T47D (cell line): ENCODE data around the gene CASP9.
"Not testable (repeated sequence)": the region's sequence is repeated elsewhere in the genome, so short reads cannot be mapped to it uniquely, and the experiment has no call there.

Experiments
- DNase-seq, 2 experiments: peaks; one replicate each; pipeline versions ENCODE4 v3.0.0 to v3.0.0-alpha.2; 2011 to 2012; ENCODE audit warnings: low read depth in 1 of 2, low spot score in 1 of 2
- JUND ChIP-seq: IDR thresholded peaks from 2 replicates; pipeline ENCODE4 v1.6.1; 2012; ENCODE audit warnings: low read depth
- in situ Hi-C: cut with HindIII; loops from 2 replicates; pipeline ENCODE4 v1.10.0; 2016; ENCODE audit warnings: low sequenced_read_pairs, low pct_unique_long_range_greater_than_20kb

CASP9 gene

GRCh38 chr1:15483971-15484370 lies 40.0 kb downstream of the CASP9 start:
- in situ Hi-C loops, result no loop called here
- TF ChIP-seq JUND, result no peak
- DNase-seq, result no peak

GRCh38 chr1:15482983-15483543 lies 41.0 kb downstream of the CASP9 start:
- in situ Hi-C loops, DNase-seq: not testable (repeated sequence)

GRCh38 chr1:15482455-15482854 lies 41.6 kb downstream of the CASP9 start:
- in situ Hi-C loops, DNase-seq: not testable (repeated sequence)

- no peak for TF ChIP-seq JUND
- in situ Hi-C loops, result no loop called here
- DNase-seq, result no peak
Observed at GRCh38 chr1:15479654-15480347, 44.2 kb downstream of the CASP9 start.

GRCh38 chr1:15477646-15478212 lies 46.3 kb downstream of the CASP9 start:
- no peak for DNase-seq
- in situ Hi-C loops, result no loop called here
- no peak for TF ChIP-seq JUND

- in situ Hi-C loops, result no loop called here
- DNase-seq, result peak in 1 of 2 experiments; percentile 20
- TF ChIP-seq JUND, result no peak
Observed at GRCh38 chr1:15476927-15477326, 47.1 kb downstream of the CASP9 start.

- in situ Hi-C loops, result no loop called here
- no peak for TF ChIP-seq JUND
- no peak for DNase-seq
Observed at GRCh38 chr1:15475752-15476314, 48.2 kb downstream of the CASP9 start, which contains the start of gene CELA2B. TSS of gene CELA2B (plus strand) at chr1:15476104. CDS start at chr1:15476126, 22 bp downstream.

- in situ Hi-C loops, result no loop called here
- no peak for TF ChIP-seq JUND
- DNase-seq, result no peak
Observed at GRCh38 chr1:15472587-15472986, 51.4 kb downstream of the CASP9 start.

GRCh38 chr1:15471723-15472122 lies 52.3 kb downstream of the CASP9 start:
- DNase-seq, in situ Hi-C loops: not testable (repeated sequence)

GRCh38 chr1:15471067-15471466 lies 52.9 kb downstream of the CASP9 start:
- DNase-seq, in situ Hi-C loops: not testable (repeated sequence)

- not testable (repeated sequence) for DNase-seq
Observed at GRCh38 chr1:15469821-15470448, 54.1 kb downstream of the CASP9 start.

GRCh38 chr1:15469361-15469760 lies 54.7 kb downstream of the CASP9 start:
- in situ Hi-C loops, result no loop called here
- TF ChIP-seq JUND, result no peak
- DNase-seq, result no peak

More at GRCh38 chr1:15469821-15470448, 54.1 kb downstream of the CASP9 start:
- in situ Hi-C loops, result not testable (repeated sequence)

GRCh38 chr1:15468145-15468544 lies 55.9 kb downstream of the CASP9 start:
- no peak for DNase-seq
- TF ChIP-seq JUND, result no peak
- in situ Hi-C loops, result no loop called here

- in situ Hi-C loops, DNase-seq: not testable (repeated sequence)
Observed at GRCh38 chr1:15466955-15467625, 56.9 kb downstream of the CASP9 start.
